Hematopoietic multipotent progenitor cell treated with erythropoietin and hydrocortisone succinate and interleukin-3 and kit ligand, for 4 days (in vitro differentiated cells): Measurements from ENCODE around the gene TACR1.

Experiments
- DNase-seq: peaks from one replicate; pipeline ENCODE4 v3.0.0-alpha.2; 2015

The TACR1 gene

GRCh38 chr2:75010571-75010970 lies 188.7 kb downstream of the TACR1 start:
- no peak for DNase-seq

DNA sequence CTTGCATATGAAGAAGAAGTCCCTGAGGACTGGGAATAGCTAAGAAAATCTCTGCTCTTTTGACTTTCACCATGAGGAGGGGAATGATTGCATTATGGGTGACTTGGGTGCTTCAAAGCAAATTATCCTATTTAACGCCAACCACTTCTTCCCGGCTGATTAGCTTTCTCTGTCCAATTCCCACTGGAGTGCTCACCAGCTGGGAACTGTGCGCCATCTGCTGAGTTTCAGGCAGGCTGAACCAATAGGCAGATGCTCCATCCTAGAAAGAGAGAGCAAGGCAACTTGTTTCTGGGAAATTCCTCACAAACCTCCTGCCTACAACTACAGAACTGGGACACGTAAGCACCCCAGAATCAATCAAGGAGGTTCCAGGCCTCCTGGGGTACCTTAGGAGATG lies 191.5 kb downstream of the TACR1 start:
- no peak for DNase-seq

DNA sequence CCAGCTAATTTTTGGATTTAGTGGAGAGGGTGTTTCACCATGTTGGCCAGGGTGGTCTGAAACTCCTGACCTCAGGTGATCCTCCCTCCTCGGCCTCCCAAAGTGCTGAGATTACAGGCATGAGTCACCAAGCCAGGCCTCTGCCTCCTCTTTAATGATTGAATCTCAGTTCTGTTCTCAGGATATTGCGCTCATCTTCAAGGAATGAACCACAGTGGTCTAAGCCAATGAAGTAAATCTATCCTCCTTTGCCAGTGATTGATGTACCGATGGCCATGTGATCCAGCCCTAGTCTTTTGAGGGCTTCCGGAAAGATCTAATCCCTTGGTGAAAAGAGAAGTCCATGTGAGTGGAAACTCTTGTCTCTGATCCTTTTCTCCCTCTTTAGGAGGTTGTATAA lies 192.3 kb downstream of the TACR1 start:
- no peak for DNase-seq

- no peak for DNase-seq
These were observed 193.3 kb downstream of the TACR1 start for GRCh38 chr2:75006041-75006440.

- DNase-seq = peak; percentile 7
These were observed 195.5 kb downstream of the TACR1 start for GRCh38 chr2:75003773-75004172.

- DNase-seq = peak; percentile 38
These were observed 196.0 kb downstream of the TACR1 start for GRCh38 chr2:75003276-75003675.

- no peak for DNase-seq
These were observed 197.3 kb downstream of the TACR1 start for GRCh38 chr2:75002007-75002406.

DNA sequence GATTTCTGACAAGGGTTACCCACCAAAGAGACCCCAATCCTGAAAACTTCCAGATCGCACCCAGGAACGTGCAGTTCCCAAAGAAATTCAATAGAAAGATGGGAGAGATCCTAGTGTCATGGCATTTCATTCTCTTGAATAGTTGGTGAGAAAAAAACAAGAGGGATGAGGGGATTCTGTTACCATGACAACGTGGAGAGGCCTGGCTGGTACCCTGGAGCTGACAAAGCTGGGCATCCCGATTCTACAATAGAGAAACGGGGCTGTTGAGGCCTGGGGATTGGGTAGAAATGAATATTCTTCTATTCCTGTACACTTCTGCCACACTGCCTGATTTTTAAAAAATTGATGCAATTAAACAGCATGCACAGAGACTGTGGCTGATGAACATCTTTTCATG lies 199.9 kb downstream of the TACR1 start:
- no peak for DNase-seq
